Measurements from ENCODE around the gene DEFB114.
"Not testable (repeated sequence)": the region's sequence is repeated elsewhere in the genome, so short reads cannot be mapped to it uniquely, and the experiment has no call there.

The DEFB114 gene, protein sequence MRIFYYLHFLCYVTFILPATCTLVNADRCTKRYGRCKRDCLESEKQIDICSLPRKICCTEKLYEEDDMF

GRCh38 chr6:49964064-49964463 lies at the start of gene DEFB114:
Gene DEFB114, minus strand, starts transcription at chr6:49964164. Its CDS starts 59 bp downstream, at chr6:49964105.
- no peak for DNase-seq (ENCODE audit: low spot score)

DNA sequence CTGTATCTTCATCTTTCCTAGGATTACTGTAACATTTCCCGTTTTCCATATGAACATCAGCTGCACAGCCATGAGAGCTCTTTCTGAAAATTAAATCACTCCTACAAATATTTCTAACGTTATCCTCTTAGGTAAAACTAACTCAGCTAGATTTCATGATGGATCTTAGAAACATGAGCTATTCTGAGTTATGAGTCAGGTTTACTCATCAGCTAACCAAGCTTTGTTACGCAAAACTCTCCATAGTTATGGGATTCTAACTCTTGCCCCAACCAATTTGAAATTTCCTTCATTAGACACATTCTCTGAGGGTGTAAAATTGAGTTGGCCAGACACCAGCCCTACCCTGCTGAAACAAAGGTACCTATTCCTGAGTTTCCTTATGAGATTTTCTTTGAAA lies 43.9 kb upstream of the DEFB114 start:
- DNase-seq (ENCODE audit: low spot score), result no peak

GRCh38 chr6:50003139-50003538 lies 39.2 kb upstream of the DEFB114 start:
- DNase-seq (ENCODE audit: low spot score), result no peak

- DNase-seq (ENCODE audit: low spot score), result no peak
Measured at GRCh38 chr6:49995278-49995677, 31.3 kb upstream of the DEFB114 start.

GRCh38 chr6:49988900-49989299 lies 24.9 kb upstream of the DEFB114 start:
- no peak for DNase-seq (ENCODE audit: low spot score)

GRCh38 chr6:49987749-49988148 lies 23.8 kb upstream of the DEFB114 start:
- DNase-seq (ENCODE audit: low spot score), result no peak

DNA sequence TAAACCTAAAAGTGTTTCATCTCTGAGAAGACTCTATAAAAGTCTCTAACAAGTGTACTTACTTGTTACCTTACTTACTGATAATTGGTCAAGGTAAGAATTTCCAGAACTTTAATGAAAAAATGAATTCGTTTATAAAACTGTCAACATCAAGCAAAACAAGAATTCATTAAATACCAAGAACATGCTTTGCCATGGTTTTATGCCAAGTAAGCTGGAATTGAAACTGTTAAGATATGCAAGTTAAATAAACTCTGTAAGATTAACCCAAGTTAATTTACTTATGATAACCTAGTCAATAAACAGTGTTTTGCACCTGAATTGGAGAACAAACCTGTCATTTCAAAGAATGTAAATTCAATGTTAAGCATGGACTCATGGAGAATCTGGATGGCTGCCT lies 22.6 kb upstream of the DEFB114 start:
- no peak for DNase-seq (ENCODE audit: low spot score)

- DNase-seq (ENCODE audit: low spot score), result no peak
Measured at GRCh38 chr6:49982046-49982445, 18.1 kb upstream of the DEFB114 start.

GRCh38 chr6:49980898-49981297 lies 16.9 kb upstream of the DEFB114 start:
- no peak for DNase-seq (ENCODE audit: low spot score)

DNA sequence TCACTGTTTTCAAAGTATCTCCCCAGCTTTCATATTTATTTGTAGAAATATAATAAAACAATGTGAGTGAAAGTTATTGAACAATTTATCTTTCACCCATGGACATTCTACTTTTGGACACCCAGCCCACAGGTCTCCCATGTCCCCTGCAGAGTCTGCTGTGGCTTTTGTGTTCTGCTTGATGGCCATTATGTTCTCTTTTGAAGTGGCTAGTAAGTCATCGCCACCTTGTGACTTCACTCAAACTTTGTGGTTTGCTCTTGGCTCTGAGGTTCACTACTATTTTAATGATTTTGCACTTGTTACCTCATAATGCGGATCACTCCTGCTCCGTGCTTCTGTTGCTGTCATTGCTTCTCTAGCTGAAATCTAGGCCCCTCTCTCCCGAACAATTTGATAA lies 15.6 kb upstream of the DEFB114 start:
- DNase-seq (ENCODE audit: low spot score), result no peak

- no peak for DNase-seq (ENCODE audit: low spot score)
Measured at GRCh38 chr6:49978332-49979226, 14.6 kb upstream of the DEFB114 start.

- DNase-seq (ENCODE audit: low spot score), result no peak
Measured at GRCh38 chr6:49969605-49970004, 5.6 kb upstream of the DEFB114 start, which contains the start of gene DEFB113. Gene DEFB113, minus strand, starts transcription at chr6:49969625. Its CDS starts 0 bp downstream, at chr6:49969625.

GRCh38 chr6:49966823-49967222 lies 2.9 kb upstream of the DEFB114 start:
- no peak for DNase-seq (ENCODE audit: low spot score)

GRCh38 chr6:49966334-49966733 lies 2.4 kb upstream of the DEFB114 start:
- DNase-seq (ENCODE audit: low spot score), result no peak

GRCh38 chr6:49958180-49958579 lies 5.8 kb downstream of the DEFB114 start:
- DNase-seq (ENCODE audit: low spot score), result no peak

DNA sequence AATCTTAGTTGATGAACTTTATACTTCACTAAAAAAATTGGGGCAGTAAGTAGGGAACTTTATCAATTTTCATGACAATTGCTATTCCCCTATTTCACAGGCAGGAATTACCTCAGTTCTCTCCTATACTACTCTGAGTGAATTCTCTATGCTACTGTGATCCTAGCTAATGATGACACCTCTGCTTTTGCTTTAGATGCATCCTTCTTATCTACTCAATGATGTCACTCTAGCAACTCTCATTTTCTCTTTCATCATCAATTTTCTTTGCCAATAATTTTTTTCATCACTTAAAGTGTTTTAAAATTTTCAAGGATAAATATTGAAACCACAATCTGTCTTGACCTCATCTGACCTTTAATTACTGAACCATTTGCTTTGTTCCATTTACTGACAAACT lies 8.1 kb downstream of the DEFB114 start:
- no peak for DNase-seq (ENCODE audit: low spot score)

DNA sequence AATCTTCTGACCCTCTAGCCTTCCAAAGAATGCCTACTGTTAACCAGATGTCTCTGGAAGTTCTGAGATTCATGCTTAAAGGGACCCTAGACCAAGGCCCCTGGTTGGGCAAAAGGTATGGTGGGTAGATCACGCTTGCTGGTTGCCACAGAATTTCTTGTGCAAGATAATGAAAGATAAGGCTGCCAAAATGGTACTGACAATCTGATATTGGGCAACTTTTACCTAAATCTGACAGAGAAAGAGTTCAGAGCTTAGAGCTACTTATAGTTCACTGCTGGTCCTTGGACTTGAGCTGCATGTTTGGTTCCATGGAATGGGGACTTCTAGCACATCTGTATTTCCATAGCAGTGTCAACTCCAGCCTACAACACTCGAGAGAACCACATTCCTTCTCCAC lies 12.0 kb downstream of the DEFB114 start:
- DNase-seq (ENCODE audit: low spot score), result no peak

- no peak for DNase-seq (ENCODE audit: low spot score)
Measured at GRCh38 chr6:49950415-49950751, 13.6 kb downstream of the DEFB114 start.

- no peak for DNase-seq (ENCODE audit: low spot score)
Measured at GRCh38 chr6:49949062-49949461, 14.9 kb downstream of the DEFB114 start.

GRCh38 chr6:49946835-49947234 lies 17.1 kb downstream of the DEFB114 start:
- DNase-seq (ENCODE audit: low spot score), result no peak

GRCh38 chr6:49944068-49944467 lies 19.9 kb downstream of the DEFB114 start:
- DNase-seq (ENCODE audit: low spot score), result not testable (repeated sequence)

DNA sequence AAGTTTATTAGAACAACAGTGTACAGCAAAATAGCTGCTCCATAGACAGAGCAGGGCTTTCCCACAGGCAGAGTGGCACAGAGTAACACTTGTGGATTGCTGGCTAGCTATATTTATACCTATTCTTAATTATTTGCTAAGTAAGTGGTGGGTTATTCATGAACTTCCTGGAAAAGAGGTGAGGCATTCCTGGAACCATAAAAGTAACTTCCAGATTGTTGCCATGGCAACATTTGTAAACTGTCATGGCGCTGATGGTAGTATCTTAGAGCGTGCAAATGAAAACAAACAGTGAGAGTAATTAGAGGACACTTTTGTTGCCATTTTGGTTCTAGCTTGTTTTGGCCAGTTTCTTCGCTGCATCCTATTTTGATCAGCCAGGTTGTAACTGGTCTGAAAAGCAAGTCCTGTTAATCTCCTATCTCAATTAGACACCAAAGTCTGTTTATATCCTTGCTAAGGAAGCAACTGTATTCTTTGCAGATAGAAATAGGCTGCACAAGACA lies 23.9 kb downstream of the DEFB114 start:
- DNase-seq (ENCODE audit: low spot score), result no peak

- no peak for DNase-seq (ENCODE audit: low spot score)
Measured at GRCh38 chr6:49937811-49938210, 26.2 kb downstream of the DEFB114 start.

DNA sequence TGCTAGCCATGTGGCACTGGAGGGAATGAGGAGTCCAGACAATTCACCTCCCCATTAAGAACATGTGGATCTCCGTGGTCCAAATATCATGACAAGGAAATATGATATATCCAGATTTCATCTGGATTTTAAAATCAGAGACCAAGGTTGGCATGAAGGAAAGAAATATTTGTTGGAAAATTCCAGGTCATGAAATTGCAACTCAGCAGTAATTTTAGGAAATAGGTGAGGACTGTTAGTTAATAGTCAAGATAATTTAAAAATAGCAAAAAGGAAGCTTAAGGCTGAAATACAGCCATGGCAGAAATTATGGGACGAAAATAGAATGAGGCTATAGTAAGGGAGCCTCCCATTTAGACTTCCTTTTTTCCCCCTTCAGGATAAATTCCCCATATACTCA lies 26.9 kb downstream of the DEFB114 start:
- no peak for DNase-seq (ENCODE audit: low spot score)
